CD4-positive, alpha-beta memory T cell (primary cell): ENCODE measurements around the gene SHROOM3. TPM values are rescaled to one million over a fixed set of nuclear protein-coding genes. Genes with fewer than 3 reads are reported as not detected.
A peak's percentile ranks its signal among the peaks of the same experiment; 100 is the strongest.

Source experiments
- CTCF ChIA-PET: fragments of 350-600 bp; sonication (Branson Sonifier 250); formaldehyde crosslinking; loops from one replicate; lab custom pipeline; 2021; ENCODE audit warnings: inconsistent platforms; ENCODE audit not compliant: partially characterized antibody; lab: Charles Lee
- POLR2A ChIA-PET: fragments of 350-600 bp; sonication (Branson Sonifier 250); formaldehyde crosslinking; loops from one replicate; lab custom pipeline; 2021; ENCODE audit not compliant: partially characterized antibody; lab: Charles Lee
- DNase-seq, 5 donors: peaks; one replicate each; pipeline versions ENCODE4 v3.0.0 to v3.0.0-alpha.2; 2020 to 2022; ENCODE audit warnings: mixed read lengths in 1 of 5
- H3K27ac ChIP-seq: one replicate; pipeline ENCODE4 v1.7.0; 2013; ENCODE audit warnings: low read depth, low read length
- H3K27me3 ChIP-seq: 2 replicates; pipeline ENCODE4 v1.7.0; 2013; ENCODE audit warnings: mild to moderate bottlenecking, low read length, moderate library complexity; ENCODE audit not compliant: insufficient read depth
- H3K36me3 ChIP-seq: 2 replicates; pipeline ENCODE4 v1.7.0; 2013; ENCODE audit warnings: mild to moderate bottlenecking, low read length, moderate library complexity; ENCODE audit not compliant: insufficient read depth
- H3K4me1 ChIP-seq: 2 replicates; pipeline ENCODE4 v1.7.0; 2013; ENCODE audit warnings: mild to moderate bottlenecking, low read length, moderate library complexity; ENCODE audit not compliant: insufficient read depth
- H3K4me3 ChIP-seq, 2 donors: one replicate each; pipeline ENCODE4 v1.7.0; 2013; ENCODE audit warnings: low read length in 2 of 2, mild to moderate bottlenecking in 1 of 2
- H3K9me3 ChIP-seq, 2 donors: one replicate each; pipeline ENCODE4 v1.7.0; 2013; ENCODE audit warnings: low read length in 2 of 2, control low read depth in 1 of 2; ENCODE audit not compliant: control insufficient read depth in 1 of 2
- H3K27ac Mint-ChIP-seq, 7 donors: one replicate each; pipeline ENCODE4 v1.8.0; 2020 to 2021; ENCODE audit warnings: mixed read lengths in 7 of 7, mild to moderate bottlenecking in 6 of 7, inconsistent platforms in 3 of 7, moderate library complexity in 3 of 7
- H3K27me3 Mint-ChIP-seq, 2 donors: one replicate each; pipeline ENCODE4 v1.8.0; 2020 to 2021; ENCODE audit warnings: mixed read lengths in 2 of 2
- H3K36me3 Mint-ChIP-seq, 2 donors: one replicate each; pipeline ENCODE4 v1.8.0; 2020 to 2021; ENCODE audit warnings: mixed read lengths in 2 of 2, inconsistent platforms in 1 of 2, mild to moderate bottlenecking in 1 of 2
- H3K4me1 Mint-ChIP-seq, 4 donors: one replicate each; pipeline ENCODE4 v1.8.0; 2020 to 2021; ENCODE audit warnings: mixed read lengths in 4 of 4, mild to moderate bottlenecking in 1 of 4
- H3K4me3 Mint-ChIP-seq, 8 donors: one replicate each; pipeline ENCODE4 v1.8.0; 2020 to 2021; ENCODE audit warnings: mixed read lengths in 8 of 8, mild to moderate bottlenecking in 7 of 8, moderate library complexity in 6 of 8, inconsistent platforms in 3 of 8
- H3K9me3 Mint-ChIP-seq, 8 donors: one replicate each; pipeline ENCODE4 v1.8.0; 2020 to 2021; ENCODE audit warnings: mixed read lengths in 8 of 8, mild to moderate bottlenecking in 5 of 8, inconsistent platforms in 3 of 8, moderate library complexity in 1 of 8
- intact Hi-C: fragments of 100-400 bp; cut with micrococcal nuclease; formaldehyde crosslinking; loops from one replicate; pipeline ENCODE4 v1.15.1; 2023
- polyA plus RNA-seq, 2 donors: library from polyadenylated mRNA; unstranded; fragments of 300-500 nt; fragmentation: Illumina TruSeq; gene quantifications; one replicate each; pipeline ENCODE4 v1.2.3, GENCODE V29; 2021
- total RNA-seq, 2 experiments: library from RNA; stranded (reverse); gene quantifications; one replicate each; pipeline ENCODE4 v1.2.3, GENCODE V29; 2021

SHROOM3 gene
- total and polyA plus RNA-seq, 4 experiments from 2014 or later, result not detected

DNA sequence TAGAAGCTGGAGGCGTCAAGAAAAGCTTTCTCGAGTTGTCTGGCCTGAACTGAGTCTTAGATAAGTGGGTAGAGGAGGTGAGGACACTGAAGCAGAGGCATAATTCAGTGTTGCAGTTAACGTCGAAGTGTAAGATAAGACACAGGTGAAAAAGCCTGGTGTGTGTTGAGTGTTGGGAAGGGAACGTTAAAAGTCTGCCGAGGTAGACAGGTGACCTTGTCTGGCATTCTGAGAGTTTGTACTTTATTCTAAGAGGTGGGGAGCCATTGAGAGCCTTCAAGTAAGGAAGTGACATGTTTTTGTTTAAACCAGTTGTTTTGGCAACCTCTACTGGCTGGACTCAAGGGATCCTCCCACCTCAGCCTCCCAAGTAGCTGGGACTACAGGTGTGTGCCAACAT lies 219.1 kb downstream of the SHROOM3 start:
- ChIA-PET CTCF (no interaction called here), POLR2A (no interaction called here)
- H3K27me3 Mint-ChIP-seq, result peaks cover 0 to 12% of the 10 kb centered on the region in 2 donors
- no peaks in the 10 kb centered on the region for H3K36me3 Mint-ChIP-seq
- DNase-seq, result no peak
- no peaks in the 10 kb centered on the region for H3K4me1 Mint-ChIP-seq
- no peak overlapping the region for H3K27ac ChIP-seq
- no peaks in the 10 kb centered on the region for H3K9me3 ChIP-seq
- no peaks in the 10 kb centered on the region for H3K36me3 ChIP-seq
- H3K4me1 ChIP-seq, result no peaks in the 10 kb centered on the region
- no peak overlapping the region for H3K27ac Mint-ChIP-seq
- peak overlapping the region in 1 of 8 donors; percentile 32 for H3K4me3 Mint-ChIP-seq
- no peaks in the 10 kb centered on the region for H3K27me3 ChIP-seq
- intact Hi-C loops, result no loop called here
- H3K4me3 ChIP-seq, result no peak overlapping the region
- H3K9me3 Mint-ChIP-seq, result peaks cover 0 to 9% (median 3%) of the 10 kb centered on the region in 8 donors

DNA sequence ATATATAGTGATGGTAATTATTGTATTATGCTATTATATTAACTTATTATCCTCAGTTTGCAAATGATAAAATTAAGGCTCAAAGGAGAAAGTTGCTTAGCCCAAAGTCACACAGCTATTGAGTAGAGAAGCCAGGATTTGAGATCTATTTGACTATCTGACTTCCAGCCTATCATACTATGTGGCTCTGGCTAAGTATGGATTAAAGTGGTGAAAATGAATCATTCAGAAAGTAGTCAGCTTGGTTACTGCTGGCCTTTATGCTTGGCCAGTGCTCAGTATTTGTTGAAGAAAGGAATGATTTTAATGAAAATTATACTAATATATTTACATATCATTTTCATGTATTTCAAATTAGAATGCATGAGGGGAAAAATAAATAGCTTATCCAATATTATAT lies 219.8 kb downstream of the SHROOM3 start:
- Histone ChIP-seq H3K27ac (no peak overlapping the region), H3K27me3 (no peaks in the 10 kb centered on the region), H3K4me1 (no peaks in the 10 kb centered on the region), H3K9me3 (no peaks in the 10 kb centered on the region), H3K36me3 (no peaks in the 10 kb centered on the region), H3K4me3 (no peak overlapping the region)
- no peak for DNase-seq
- peaks cover 0 to 15% of the 10 kb centered on the region in 2 donors for H3K27me3 Mint-ChIP-seq
- ChIA-PET CTCF (no interaction called here), POLR2A (no interaction called here)
- no peaks in the 10 kb centered on the region for H3K4me1 Mint-ChIP-seq
- H3K27ac Mint-ChIP-seq, result no peak overlapping the region
- no peaks in the 10 kb centered on the region for H3K36me3 Mint-ChIP-seq
- H3K4me3 Mint-ChIP-seq, result no peak overlapping the region
- H3K9me3 Mint-ChIP-seq, result peaks cover 0 to 9% (median 3%) of the 10 kb centered on the region in 8 donors
- intact Hi-C loops, result no loop called here

DNA sequence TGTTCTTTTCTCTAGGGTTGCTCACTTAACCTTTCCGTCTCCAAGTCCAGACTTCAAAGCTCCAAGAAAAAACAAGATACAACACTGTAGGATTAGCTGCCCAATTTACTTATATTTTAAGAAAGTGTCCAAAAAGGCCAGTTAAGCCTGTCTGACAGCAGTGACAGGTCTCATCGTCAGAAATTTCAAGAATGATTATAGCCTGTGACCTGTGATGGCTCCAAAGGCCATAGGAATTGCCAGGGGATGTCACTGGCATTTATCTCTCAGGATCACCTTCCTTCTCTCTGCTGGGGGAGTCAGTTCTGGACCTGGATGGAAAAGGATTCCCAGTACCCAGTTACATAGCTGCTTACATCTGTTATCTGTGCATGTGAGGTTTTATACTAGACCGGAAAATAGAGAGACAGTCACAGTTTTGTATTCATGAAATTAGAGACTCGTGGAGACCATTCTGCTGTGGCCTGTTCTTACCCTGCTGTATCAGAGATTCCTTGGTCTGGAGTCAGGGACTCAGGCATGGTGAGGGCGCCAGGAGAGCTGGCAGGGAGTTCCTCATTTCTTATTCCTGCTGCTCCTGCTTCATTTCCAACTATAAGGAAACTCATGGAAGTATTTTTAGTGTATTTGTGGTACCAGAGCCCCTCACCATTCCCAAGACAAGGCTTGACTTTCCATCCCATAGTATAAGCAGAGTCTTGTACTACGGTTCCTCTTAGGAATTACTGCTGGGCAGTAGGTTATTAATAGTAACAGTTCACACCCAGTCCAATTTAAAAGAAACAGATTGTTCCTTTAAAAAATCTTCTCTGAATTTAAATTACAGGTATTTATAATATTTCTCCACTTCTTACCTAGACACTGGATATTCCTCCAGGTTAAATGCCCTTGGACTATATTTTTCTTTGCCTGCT lies 220.8 kb downstream of the SHROOM3 start:
- no peak overlapping the region for H3K4me3 Mint-ChIP-seq
- no peaks in the 10 kb centered on the region for H3K4me1 Mint-ChIP-seq
- POLR2A ChIA-PET, result no interaction called here
- H3K9me3 Mint-ChIP-seq, result peaks cover 0 to 3% (median under 1%) of the 10 kb centered on the region in 8 donors
- H3K27ac Mint-ChIP-seq, result no peak overlapping the region
- H3K9me3 ChIP-seq, result no peaks in the 10 kb centered on the region
- no peak overlapping the region for H3K4me3 ChIP-seq
- H3K27me3 Mint-ChIP-seq, result peaks cover 2 to 9% of the 10 kb centered on the region in 2 donors
- no peaks in the 10 kb centered on the region for H3K27me3 ChIP-seq
- no peak for DNase-seq
- CTCF ChIA-PET, result no interaction called here
- H3K36me3 Mint-ChIP-seq, result no peaks in the 10 kb centered on the region
- H3K27ac ChIP-seq, result no peak overlapping the region
- H3K4me1 ChIP-seq, result no peaks in the 10 kb centered on the region
- intact Hi-C loops, result no loop called here
- H3K36me3 ChIP-seq, result no peaks in the 10 kb centered on the region

DNA sequence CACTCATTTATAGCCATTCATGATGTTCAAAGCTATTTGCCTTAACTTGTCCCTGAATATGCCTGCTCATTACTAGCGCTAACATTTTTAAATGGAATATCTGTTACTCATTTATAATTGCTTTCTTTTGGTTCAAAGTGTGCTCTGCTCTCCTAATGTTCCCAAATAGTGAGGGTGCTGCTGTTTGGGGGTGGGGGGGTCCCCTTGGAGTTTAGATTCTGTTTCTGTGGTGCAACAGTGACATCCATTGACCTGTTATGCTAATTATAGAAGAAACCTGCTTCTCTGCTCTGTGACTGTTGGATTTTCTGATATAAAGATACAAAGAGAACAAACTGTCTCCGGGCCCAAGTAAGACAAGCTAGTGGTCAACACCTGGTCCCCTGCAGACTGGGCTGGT lies 222.4 kb downstream of the SHROOM3 start:
- H3K27me3 ChIP-seq, result no peaks in the 10 kb centered on the region
- peaks cover 0 to 2% (median 0%) of the 10 kb centered on the region in 8 donors for H3K9me3 Mint-ChIP-seq
- no peaks in the 10 kb centered on the region for H3K4me1 ChIP-seq
- H3K9me3 ChIP-seq, result no peaks in the 10 kb centered on the region
- no peaks in the 10 kb centered on the region for H3K4me1 Mint-ChIP-seq
- H3K27ac Mint-ChIP-seq, result no peak overlapping the region
- H3K27ac ChIP-seq, result no peak overlapping the region
- DNase-seq, result no peak
- H3K4me3 ChIP-seq, result no peak overlapping the region
- intact Hi-C loops, result no loop called here
- POLR2A ChIA-PET, result no interaction called here
- no peaks in the 10 kb centered on the region for H3K36me3 Mint-ChIP-seq
- no peaks in the 10 kb centered on the region for H3K36me3 ChIP-seq
- H3K27me3 Mint-ChIP-seq, result peaks cover 2 to 8% of the 10 kb centered on the region in 2 donors
- CTCF ChIA-PET, result no interaction called here
- H3K4me3 Mint-ChIP-seq, result no peak overlapping the region

DNA sequence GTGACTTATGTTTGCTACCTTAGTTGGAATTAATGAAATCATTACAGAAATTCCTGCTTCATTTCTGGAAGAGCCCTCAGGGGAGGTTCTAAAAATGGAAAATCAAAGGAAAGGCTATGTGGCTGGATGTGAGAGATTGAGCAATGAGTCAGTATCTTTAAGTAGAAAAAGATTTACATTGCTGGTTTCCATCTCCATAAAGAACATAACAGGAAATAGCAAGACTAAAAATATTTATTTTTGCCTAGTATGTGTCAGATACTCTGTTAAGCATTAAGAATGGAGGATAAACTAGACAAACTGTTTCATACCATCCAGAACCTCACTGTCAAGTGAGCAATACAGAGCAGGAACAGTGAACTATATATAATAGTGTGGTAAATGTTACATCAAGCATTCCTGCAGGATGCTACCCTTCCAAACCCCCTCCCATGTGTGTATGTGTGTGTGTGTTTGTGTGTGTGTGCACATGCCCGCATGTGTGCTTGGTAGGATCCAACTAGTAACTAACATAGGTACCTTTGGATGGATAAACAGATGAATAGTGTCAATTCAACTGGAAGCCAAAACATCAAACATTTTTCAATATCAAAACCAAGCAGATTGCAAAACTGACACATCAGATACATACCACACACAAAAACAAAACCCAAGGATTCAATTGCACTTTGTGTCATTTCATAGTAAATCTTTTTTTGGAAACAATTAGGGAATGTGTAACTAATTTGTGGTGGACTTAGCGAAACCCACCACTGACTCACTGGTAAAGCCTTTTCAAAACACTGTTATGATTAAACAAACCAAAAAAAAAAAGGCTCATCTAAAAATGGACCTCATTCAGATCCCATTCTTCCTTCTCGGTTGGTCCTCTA lies 223.4 kb downstream of the SHROOM3 start:
- no peak overlapping the region for H3K4me3 ChIP-seq
- POLR2A ChIA-PET, result no interaction called here
- Mint-ChIP-seq H3K9me3 (peaks cover 0 to 2% (median 0%) of the 10 kb centered on the region in 8 donors), H3K4me1 (no peaks in the 10 kb centered on the region), H3K27ac (no peak overlapping the region), H3K4me3 (no peak overlapping the region), H3K27me3 (peaks cover 2 to 11% of the 10 kb centered on the region in 2 donors), H3K36me3 (no peaks in the 10 kb centered on the region)
- DNase-seq, result no peak
- no peaks in the 10 kb centered on the region for H3K9me3 ChIP-seq
- intact Hi-C loops, result no loop called here
- no peaks in the 10 kb centered on the region for H3K4me1 ChIP-seq
- H3K36me3 ChIP-seq, result no peaks in the 10 kb centered on the region
- CTCF ChIA-PET, result no interaction called here
- H3K27me3 ChIP-seq, result no peaks in the 10 kb centered on the region
- no peak overlapping the region for H3K27ac ChIP-seq

DNA sequence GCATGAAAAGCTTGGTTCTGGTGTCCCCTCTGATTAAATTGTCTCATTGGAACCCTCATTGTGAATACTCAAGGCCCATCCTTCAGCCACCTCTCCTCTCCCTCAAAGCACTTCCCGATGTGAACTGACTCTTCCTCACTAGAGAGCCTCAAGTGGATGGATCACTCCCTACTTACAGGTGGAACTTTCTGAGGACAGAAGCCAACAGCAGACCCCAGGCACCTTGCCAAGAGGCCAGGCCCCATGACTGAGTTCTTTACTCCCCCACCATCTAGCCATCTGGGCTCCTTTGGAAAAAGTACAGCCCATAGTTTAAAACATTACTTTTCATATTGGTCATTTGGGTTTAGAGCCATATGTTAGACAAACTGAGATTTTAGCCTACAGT lies 224.1 kb downstream of the SHROOM3 start:
- intact Hi-C loops, result no loop called here
- no peak overlapping the region for H3K27ac ChIP-seq
- no peaks in the 10 kb centered on the region for H3K36me3 Mint-ChIP-seq
- no peak overlapping the region for H3K4me3 ChIP-seq
- ChIA-PET CTCF (no interaction called here), POLR2A (no interaction called here)
- H3K4me1 Mint-ChIP-seq, result no peaks in the 10 kb centered on the region
- H3K9me3 Mint-ChIP-seq, result peaks cover 0 to 2% (median 0%) of the 10 kb centered on the region in 8 donors
- no peak for DNase-seq
- H3K27ac Mint-ChIP-seq, result no peak overlapping the region
- H3K9me3 ChIP-seq, result no peaks in the 10 kb centered on the region
- no peak overlapping the region for H3K4me3 Mint-ChIP-seq
- H3K4me1 ChIP-seq, result no peaks in the 10 kb centered on the region
- peaks cover 2 to 11% of the 10 kb centered on the region in 2 donors for H3K27me3 Mint-ChIP-seq
- no peaks in the 10 kb centered on the region for H3K27me3 ChIP-seq
- no peaks in the 10 kb centered on the region for H3K36me3 ChIP-seq

DNA sequence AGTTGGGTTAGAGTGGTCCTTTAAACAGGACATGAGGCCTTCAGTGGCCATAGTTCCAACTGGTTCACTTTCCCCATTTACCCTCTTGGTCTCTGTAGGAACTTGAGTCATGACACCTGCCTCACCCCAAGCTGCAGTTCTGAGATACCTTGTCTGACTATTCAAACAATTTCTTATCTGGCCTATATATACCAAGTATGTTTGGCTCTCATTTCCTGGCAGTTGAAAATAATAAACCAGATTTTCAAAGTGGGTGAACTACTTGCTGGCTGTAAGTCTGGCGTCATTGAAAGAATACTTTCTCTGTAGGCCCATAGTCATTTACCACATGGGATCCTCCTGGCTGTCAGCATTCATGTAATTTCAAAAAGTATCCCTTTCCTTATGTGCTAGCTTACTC lies 228.8 kb downstream of the SHROOM3 start:
- Mint-ChIP-seq H3K4me3 (no peak overlapping the region), H3K4me1 (peaks cover 0 to 3% (median 0%) of the 10 kb centered on the region in 4 donors), H3K9me3 (peaks cover 0 to 2% (median 0%) of the 10 kb centered on the region in 8 donors), H3K27me3 (peaks cover 4 to 8% of the 10 kb centered on the region in 2 donors), H3K36me3 (no peaks in the 10 kb centered on the region), H3K27ac (no peak overlapping the region)
- Histone ChIP-seq H3K27me3 (no peaks in the 10 kb centered on the region), H3K4me1 (no peaks in the 10 kb centered on the region), H3K36me3 (no peaks in the 10 kb centered on the region), H3K4me3 (no peak overlapping the region), H3K27ac (no peak overlapping the region), H3K9me3 (no peaks in the 10 kb centered on the region)
- ChIA-PET POLR2A (no interaction called here), CTCF (interaction anchor here (1.2 kb wide), 1 partner anchor 10 kb away, joined by 4 read pairs; no protein-coding TSS in a partner anchor)
- no peak for DNase-seq
- intact Hi-C loops, result no loop called here
